Vagina (tissue), 2 donors: ENCODE data around the gene MBD6. TPM values are rescaled to one million over a fixed set of nuclear protein-coding genes. Genes with fewer than 3 reads are reported as not detected.

ENCODE experiments used
- DNase-seq, 2 donors: peaks; one replicate each; pipeline ENCODE4 v3.0.0-alpha.2; 2017; ENCODE audit errors: extremely low spot score in 2 of 2
- H3K27ac ChIP-seq: fragments of 200-600 bp; sonication (generic); one replicate; pipeline ENCODE4 v1.5.1; 2019
- H3K27me3 ChIP-seq: fragments of 200-600 bp; sonication (generic); one replicate; pipeline ENCODE4 v1.5.1; 2019
- H3K36me3 ChIP-seq, 2 donors: fragments of 200-600 bp; sonication (generic); one replicate each; pipeline ENCODE4 v1.5.1; 2017 to 2019
- H3K4me1 ChIP-seq: fragments of 200-600 bp; sonication (generic); one replicate; pipeline ENCODE4 v1.5.1; 2019
- H3K4me3 ChIP-seq, 2 donors: fragments of 200-600 bp; sonication (generic); 1 replicate in 1 of 2; 2 replicates in 1 of 2; pipeline ENCODE4 v1.5.1; 2016 to 2019
- H3K9me3 ChIP-seq: fragments of 200-600 bp; sonication (generic); one replicate; pipeline ENCODE4 v1.5.1; 2019
- POLR2A ChIP-seq, 2 donors: fragments of 450-650 bp; IDR thresholded peaks; one replicate each; pipeline ENCODE4 v1.6.1; 2017; ENCODE audit warnings: antibody characterized with exemption in 2 of 2, mild to moderate bottlenecking in 2 of 2, moderate library complexity in 2 of 2
- POLR2AphosphoS5 ChIP-seq, 2 donors: sonication (generic); formaldehyde crosslinking; IDR thresholded peaks; one replicate each; pipeline ENCODE4 v1.9.0; 2017; ENCODE audit warnings: antibody characterized with exemption in 2 of 2, mild to moderate bottlenecking in 2 of 2, low read depth in 1 of 2; ENCODE audit not compliant: insufficient read depth in 1 of 2
- intact Hi-C: fragments of 100-400 bp; cut with DNase I; formaldehyde crosslinking; loops from one replicate; pipeline ENCODE4 v1.15.1; 2023
- total RNA-seq: library from RNA; depleted of rRNA; stranded (reverse); fragments of >200 nt; gene quantifications from one replicate; pipeline ENCODE4 v1.2.3, GENCODE V29; 2016
- TF ChIP-seq, protein P1 (sequence below), 3 experiments: fragments of 450-650 bp in 2 of 3; fragments of 200-600 bp in 1 of 3; sonication (generic) in 1 of 3; IDR thresholded peaks; one replicate each; pipeline ENCODE4 v1.5.1; 2017 to 2019; ENCODE audit warnings: antibody characterized with exemption in 3 of 3, mild to moderate bottlenecking in 2 of 3, moderate library complexity in 2 of 3

MBD6 gene
- total RNA-seq, 1 donor from 2014 or later = 26.8 TPM

DNA sequence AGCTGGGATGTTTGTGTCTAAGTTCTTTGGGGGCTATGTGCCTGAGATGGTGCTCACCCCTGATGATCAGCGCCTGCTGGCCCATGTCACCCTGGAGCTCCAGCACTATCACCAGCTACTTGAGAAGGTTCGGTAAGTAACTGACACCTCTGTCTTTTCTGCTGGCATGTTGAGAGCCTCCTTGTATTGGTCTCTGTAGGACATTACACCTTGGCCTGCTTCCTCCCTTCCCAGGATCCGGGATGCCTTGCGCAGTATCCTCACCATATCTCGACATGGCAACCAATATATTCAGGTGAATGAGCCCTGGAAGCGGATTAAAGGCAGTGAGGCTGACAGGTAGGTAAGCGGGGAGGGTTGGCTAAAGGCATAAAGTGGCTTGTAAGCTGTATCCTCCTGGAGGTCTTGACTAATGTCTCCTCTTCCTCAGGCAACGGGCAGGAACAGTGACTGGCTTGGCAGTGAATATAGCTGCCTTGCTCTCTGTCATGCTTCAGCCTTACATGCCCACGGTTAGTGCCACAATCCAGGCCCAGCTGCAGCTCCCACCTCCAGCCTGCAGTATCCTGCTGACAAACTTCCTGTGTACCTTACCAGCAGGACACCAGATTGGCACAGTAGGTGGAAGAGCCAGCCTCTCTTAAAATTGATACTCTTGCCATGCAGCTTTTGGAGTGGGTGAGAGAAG lies 7.8 kb upstream of the MBD6 start:
- intact Hi-C loops = no loop called here

DNA sequence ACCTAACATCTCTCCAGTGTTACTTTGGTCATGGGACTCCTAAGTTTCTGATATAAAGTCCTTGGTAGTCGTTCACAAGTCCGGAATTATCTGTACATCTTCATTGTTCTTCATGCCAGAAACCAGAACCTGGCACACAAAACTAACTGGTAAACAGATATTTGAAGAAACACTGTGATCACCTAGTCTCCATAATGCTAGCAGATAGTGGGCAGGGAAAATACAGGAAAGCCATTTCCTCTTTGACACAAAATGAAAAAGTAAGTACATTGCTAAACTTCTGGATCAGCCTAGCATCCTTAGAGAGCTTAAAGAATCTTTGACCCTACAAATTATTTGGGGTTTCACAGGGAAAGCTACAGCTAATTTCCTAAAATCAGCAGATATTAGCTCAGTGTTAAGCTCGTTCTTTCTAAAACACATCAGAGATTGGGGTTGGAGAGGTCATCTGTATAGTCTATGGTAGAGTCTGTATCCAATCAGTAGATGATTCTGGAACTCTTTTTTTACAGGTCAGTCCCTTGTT lies 7.2 kb upstream of the MBD6 start:
- DNase-seq = no peak
- H3K27me3 ChIP-seq = no peaks in the 10 kb centered on the region
- H3K9me3 ChIP-seq = no peaks in the 10 kb centered on the region
- no peak overlapping the region for H3K27ac ChIP-seq
- no peak overlapping the region for H3K4me3 ChIP-seq
- intact Hi-C loops = no loop called here
- no peak for TF ChIP-seq POLR2AphosphoS5 (IDR thresholded peaks at IDR 0.05; ENCODE audit: insufficient read depth in 1 of 2, low read depth in 1 of 2)
- no peak for TF ChIP-seq POLR2A (IDR thresholded peaks at IDR 0.05)
- TF ChIP-seq, protein P1, sequence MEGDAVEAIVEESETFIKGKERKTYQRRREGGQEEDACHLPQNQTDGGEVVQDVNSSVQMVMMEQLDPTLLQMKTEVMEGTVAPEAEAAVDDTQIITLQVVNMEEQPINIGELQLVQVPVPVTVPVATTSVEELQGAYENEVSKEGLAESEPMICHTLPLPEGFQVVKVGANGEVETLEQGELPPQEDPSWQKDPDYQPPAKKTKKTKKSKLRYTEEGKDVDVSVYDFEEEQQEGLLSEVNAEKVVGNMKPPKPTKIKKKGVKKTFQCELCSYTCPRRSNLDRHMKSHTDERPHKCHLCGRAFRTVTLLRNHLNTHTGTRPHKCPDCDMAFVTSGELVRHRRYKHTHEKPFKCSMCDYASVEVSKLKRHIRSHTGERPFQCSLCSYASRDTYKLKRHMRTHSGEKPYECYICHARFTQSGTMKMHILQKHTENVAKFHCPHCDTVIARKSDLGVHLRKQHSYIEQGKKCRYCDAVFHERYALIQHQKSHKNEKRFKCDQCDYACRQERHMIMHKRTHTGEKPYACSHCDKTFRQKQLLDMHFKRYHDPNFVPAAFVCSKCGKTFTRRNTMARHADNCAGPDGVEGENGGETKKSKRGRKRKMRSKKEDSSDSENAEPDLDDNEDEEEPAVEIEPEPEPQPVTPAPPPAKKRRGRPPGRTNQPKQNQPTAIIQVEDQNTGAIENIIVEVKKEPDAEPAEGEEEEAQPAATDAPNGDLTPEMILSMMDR (IDR thresholded peaks at IDR 0.05) = no peak
- H3K36me3 ChIP-seq = peaks cover 0 to 61% of the 10 kb centered on the region in 2 donors
- H3K4me1 ChIP-seq = peaks cover 30% of the 10 kb centered on the region

More for the DNA sequence above, 7.8 kb upstream of the MBD6 start:
- TF ChIP-seq POLR2AphosphoS5 (IDR thresholded peaks at IDR 0.05; ENCODE audit: insufficient read depth in 1 of 2, low read depth in 1 of 2) (no peak), POLR2A (IDR thresholded peaks at IDR 0.05) (no peak)
- TF ChIP-seq, protein P1 (IDR thresholded peaks at IDR 0.05) = no peak
- peaks cover 0 to 67% of the 10 kb centered on the region in 2 donors for H3K36me3 ChIP-seq
- H3K27me3 ChIP-seq = no peaks in the 10 kb centered on the region
- DNase-seq = no peak
- H3K9me3 ChIP-seq = no peaks in the 10 kb centered on the region
- peaks cover 30% of the 10 kb centered on the region for H3K4me1 ChIP-seq
- no peak overlapping the region for H3K27ac ChIP-seq
- H3K4me3 ChIP-seq = no peak overlapping the region

DNA sequence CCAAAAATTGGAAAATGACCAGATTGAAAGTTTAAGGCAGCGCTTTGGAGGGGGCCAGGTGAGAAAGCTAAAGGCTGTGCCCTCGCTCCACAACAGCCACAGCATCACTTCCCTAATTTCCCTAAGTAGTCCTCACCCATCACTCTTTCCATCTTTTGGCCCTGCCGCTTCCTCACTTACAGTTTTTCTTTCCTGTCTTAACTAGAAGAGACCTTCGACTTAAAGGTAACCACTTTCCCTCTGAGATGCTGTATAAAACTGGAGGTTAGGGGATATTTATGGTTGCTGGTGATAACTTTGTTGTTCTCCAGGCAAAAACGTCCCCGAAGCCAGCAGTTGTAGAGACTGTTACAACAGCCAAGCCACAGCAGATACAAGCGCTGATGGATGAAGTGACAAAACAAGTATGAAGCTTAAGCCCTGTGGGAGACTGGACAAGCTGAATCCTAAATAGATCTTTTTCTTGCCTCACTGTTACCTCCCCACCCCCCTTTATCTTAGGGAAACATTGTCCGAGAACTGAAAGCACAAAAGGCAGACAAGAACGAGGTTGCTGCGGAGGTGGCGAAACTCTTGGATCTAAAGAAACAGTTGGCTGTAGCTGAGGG lies 6.6 kb upstream of the MBD6 start:
- intact Hi-C loops = no loop called here
- H3K27ac ChIP-seq = no peak overlapping the region
- H3K27me3 ChIP-seq = no peaks in the 10 kb centered on the region
- DNase-seq = no peak
- no peaks in the 10 kb centered on the region for H3K9me3 ChIP-seq
- no peak overlapping the region for H3K4me3 ChIP-seq
- peaks cover 0 to 58% of the 10 kb centered on the region in 2 donors for H3K36me3 ChIP-seq
- H3K4me1 ChIP-seq = peaks cover 33% of the 10 kb centered on the region
- TF ChIP-seq POLR2AphosphoS5 (IDR thresholded peaks at IDR 0.05; ENCODE audit: insufficient read depth in 1 of 2, low read depth in 1 of 2) (no peak), POLR2A (IDR thresholded peaks at IDR 0.05) (no peak)
- TF ChIP-seq, protein P1 (IDR thresholded peaks at IDR 0.05) = no peak

DNA sequence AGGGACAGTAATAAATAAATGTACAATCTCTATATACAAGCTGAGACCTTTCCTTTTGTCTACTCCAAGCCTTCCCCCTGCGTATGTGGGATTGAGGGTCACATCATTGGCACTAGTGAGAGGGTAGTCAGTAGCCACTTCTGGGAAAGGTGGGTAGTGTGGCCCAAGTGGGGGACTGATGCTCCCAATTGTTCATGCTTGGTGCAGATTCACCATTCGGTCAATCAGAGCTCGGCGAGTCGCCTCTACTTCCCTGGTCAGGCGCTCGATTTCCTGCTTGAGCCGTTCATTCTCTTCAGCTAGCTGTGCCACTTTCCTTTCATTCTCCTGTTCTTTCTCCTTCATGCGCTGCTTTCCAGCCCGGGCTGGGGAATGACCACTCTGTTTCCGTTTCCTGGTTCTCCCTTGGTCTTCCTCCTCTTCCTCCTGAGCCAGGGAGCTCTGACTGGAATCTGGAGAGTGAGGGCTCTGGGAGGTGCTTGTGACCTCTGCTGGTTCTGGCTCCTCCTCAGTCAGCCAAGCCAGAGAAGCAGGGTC lies 5.9 kb upstream of the MBD6 start:
- intact Hi-C loops = no loop called here
- Histone ChIP-seq H3K36me3 (peaks cover 0 to 53% of the 10 kb centered on the region in 2 donors), H3K4me1 (peaks cover 40% of the 10 kb centered on the region)

More for the DNA sequence above, 5.9 kb upstream of the MBD6 start:
- Histone ChIP-seq H3K27ac (peak overlapping the region; percentile 99), H3K27me3 (no peaks in the 10 kb centered on the region), H3K9me3 (no peaks in the 10 kb centered on the region), H3K4me3 (no peak overlapping the region)
- TF ChIP-seq, protein P1 (IDR thresholded peaks at IDR 0.05) = no peak
- no peak for TF ChIP-seq POLR2AphosphoS5 (IDR thresholded peaks at IDR 0.05; ENCODE audit: insufficient read depth in 1 of 2, low read depth in 1 of 2)
- no peak for TF ChIP-seq POLR2A (IDR thresholded peaks at IDR 0.05)
- DNase-seq = no peak
